IMR-90 (cell line): ENCODE measurements around the gene FBLN1. TPM values are rescaled to one million over a fixed set of nuclear protein-coding genes. Genes with fewer than 3 reads are reported as not detected.
A peak's percentile ranks its signal among the peaks of the same experiment; 100 is the strongest.

ENCODE experiments used
- ATAC-seq: fragments of 200-7000 bp; cut with Tn5 transposase; 2 replicates; pipeline ENCODE4 v1.9.1; 2020; ENCODE audit warnings: low read depth, mild to moderate bottlenecking, moderate library complexity
- BruUV-seq: library from RNA; stranded (reverse); fragments of 400-500 nt; replicated peaks from 2 replicates; lab custom pipeline; 2021; lab: Mats Ljungman, UMichigan
- CTCF ChIA-PET: fragments of 300-600 bp; formaldehyde crosslinking; extraction: SDS; loops from one replicate; lab custom pipeline; 2021; ENCODE audit warnings: antibody characterized with exemption; lab: Yijun Ruan, JAX
- POLR2A ChIA-PET: fragments of 300-600 bp; sonication (Branson Sonifier 250); formaldehyde crosslinking; loops from one replicate; lab custom pipeline; 2022; ENCODE audit warnings: antibody characterized with exemption; ENCODE audit not compliant: unreplicated experiment; lab: Charles Lee
- DNase-seq: peaks from one replicate; pipeline ENCODE4 v3.0.0; 2013
- H2AFZ ChIP-seq: replicated peaks from 2 replicates; pipeline ENCODE3; 2013; ENCODE audit warnings: low read length, mild to moderate bottlenecking; ENCODE audit not compliant: poor library complexity
- H2AK5ac ChIP-seq: 2 replicates; pipeline ENCODE4 v1.6.1; 2013; ENCODE audit warnings: low read depth, low read length, inconsistent platforms
- H2AK9ac ChIP-seq: replicated peaks from 2 replicates; pipeline ENCODE3; 2013; ENCODE audit warnings: mild to moderate bottlenecking, low read depth, low read length, moderate library complexity; ENCODE audit not compliant: poor library complexity
- H2BK120ac ChIP-seq: 2 replicates; pipeline ENCODE4 v1.6.1; 2013; ENCODE audit warnings: low read depth, low read length, inconsistent platforms
- H2BK15ac ChIP-seq: 3 replicates; pipeline ENCODE4 v1.6.1; 2013; ENCODE audit warnings: low read depth, low read length, inconsistent platforms
- H2BK20ac ChIP-seq: 2 replicates; pipeline ENCODE4 v1.6.1; 2013; ENCODE audit warnings: low read depth, mild to moderate bottlenecking, inconsistent platforms, low read length, moderate library complexity
- H2BK5ac ChIP-seq: 2 replicates; pipeline ENCODE4 v1.6.1; 2013; ENCODE audit warnings: mild to moderate bottlenecking, low read depth, low read length, inconsistent platforms; ENCODE audit not compliant: poor library complexity, severe bottlenecking
- H3K14ac ChIP-seq: replicated peaks from 2 replicates; pipeline ENCODE4 v1.6.1; 2013; ENCODE audit warnings: low read depth, low read length, inconsistent platforms
- H3K18ac ChIP-seq: 2 replicates; pipeline ENCODE4 v1.6.1; 2013; ENCODE audit warnings: low read depth, low read length, control low read depth
- H3K23ac ChIP-seq: 2 replicates; pipeline ENCODE4 v1.6.1; 2013; ENCODE audit warnings: low read depth, low read length, inconsistent platforms
- H3K27ac ChIP-seq: 2 replicates; pipeline ENCODE4 v1.5.1; 2013; ENCODE audit warnings: mild to moderate bottlenecking, control low read depth, low read length; ENCODE audit not compliant: insufficient read depth
- H3K27me3 ChIP-seq: 2 replicates; pipeline ENCODE4 v1.6.1; 2013; ENCODE audit warnings: low read length; ENCODE audit not compliant: control insufficient read depth, insufficient read depth
- H3K36me3 ChIP-seq: 2 replicates; pipeline ENCODE4 v1.6.1; 2013; ENCODE audit warnings: low read length, mixed read lengths; ENCODE audit not compliant: control insufficient read depth, insufficient read depth
- H3K4ac ChIP-seq: 2 replicates; pipeline ENCODE4 v1.6.1; 2013; ENCODE audit warnings: low read depth, low read length, inconsistent platforms
- H3K4me1 ChIP-seq: 2 replicates; pipeline ENCODE4 v1.6.1; 2013; ENCODE audit warnings: low read length, mixed read lengths; ENCODE audit not compliant: control insufficient read depth, insufficient read depth
- H3K4me2 ChIP-seq: 2 replicates; pipeline ENCODE4 v1.6.1; 2013; ENCODE audit warnings: low read depth, mild to moderate bottlenecking, control low read depth, low read length, moderate library complexity
- H3K4me3 ChIP-seq: 2 replicates; pipeline ENCODE4 v1.5.1; 2013; ENCODE audit warnings: low read depth, mild to moderate bottlenecking, control low read depth, low read length, moderate library complexity; ENCODE audit not compliant: insufficient read depth
- H3K56ac ChIP-seq: 2 replicates; pipeline ENCODE4 v1.6.1; 2013; ENCODE audit warnings: low read length, inconsistent platforms; ENCODE audit not compliant: insufficient read depth; ENCODE audit errors: extremely low read depth
- H3K79me1 ChIP-seq, 2 experiments: 2 replicates each; pipeline ENCODE4 v1.6.1; 2013; ENCODE audit warnings: low read length in 2 of 2, inconsistent platforms in 1 of 2, low read depth in 1 of 2
- H3K9ac ChIP-seq: 2 replicates; pipeline ENCODE4 v1.6.1; 2013; ENCODE audit warnings: low read depth, low read length, control low read depth
- H3K9me1 ChIP-seq: 2 replicates; pipeline ENCODE4 v1.6.1; 2013; ENCODE audit warnings: low read length, inconsistent platforms; ENCODE audit not compliant: insufficient read depth
- H3K9me3 ChIP-seq: 2 replicates; pipeline ENCODE4 v1.6.1; 2013; ENCODE audit warnings: low read length; ENCODE audit not compliant: control insufficient read depth, insufficient read depth
- H4K20me1 ChIP-seq: 2 replicates; pipeline ENCODE4 v1.6.1; 2013; ENCODE audit warnings: low read length, inconsistent platforms; ENCODE audit not compliant: insufficient read depth
- H4K5ac ChIP-seq: 2 replicates; pipeline ENCODE4 v1.6.1; 2013; ENCODE audit warnings: mild to moderate bottlenecking, low read depth, low read length, control low read depth
- H4K8ac ChIP-seq, 2 experiments: 2 replicates each; pipeline ENCODE4 v1.6.1; 2013; ENCODE audit warnings: low read depth in 2 of 2, low read length in 2 of 2, control low read depth in 1 of 2, inconsistent platforms in 1 of 2
- H4K91ac ChIP-seq: 2 replicates; pipeline ENCODE4 v1.6.1; 2013; ENCODE audit warnings: low read depth, low read length, inconsistent platforms; ENCODE audit not compliant: insufficient read depth
- BHLHE40 ChIP-seq: fragments of 150-350 bp; IDR thresholded peaks from 2 replicates; pipeline ENCODE4 v1.6.1; 2016; ENCODE audit warnings: mild to moderate bottlenecking, low read depth, low read length
- CEBPB ChIP-seq: IDR thresholded peaks from 2 replicates; pipeline ENCODE4 v1.6.1; 2012; ENCODE audit warnings: low read depth, low read length, improper control_type of control experiment
- CHD1 ChIP-seq: IDR thresholded peaks from 2 replicates; pipeline ENCODE4 v1.6.1; 2012; ENCODE audit warnings: low read depth, low read length, improper control_type of control experiment
- MAFK ChIP-seq: IDR thresholded peaks from 2 replicates; pipeline ENCODE4 v1.6.1; 2012; ENCODE audit warnings: low read depth, low read length, improper control_type of control experiment
- MXI1 ChIP-seq: IDR thresholded peaks from 2 replicates; pipeline ENCODE4 v1.6.1; 2012; ENCODE audit warnings: low read depth, mild to moderate bottlenecking, low read length, moderate library complexity, borderline replicate concordance
- POLR2A ChIP-seq: IDR thresholded peaks from 2 replicates; pipeline ENCODE4 v1.6.1; 2012; ENCODE audit warnings: mild to moderate bottlenecking, low read depth, low read length
- RAD21 ChIP-seq: IDR thresholded peaks from 2 replicates; pipeline ENCODE4 v1.6.1; 2012; ENCODE audit warnings: low read length, improper control_type of control experiment
- RCOR1 ChIP-seq: IDR thresholded peaks from 2 replicates; pipeline ENCODE4 v1.6.1; 2012; ENCODE audit warnings: mild to moderate bottlenecking, low read length, improper control_type of control experiment; ENCODE audit not compliant: insufficient replicate concordance
- RFX5 ChIP-seq: IDR thresholded peaks from 2 replicates; pipeline ENCODE4 v1.8.0; 2012; ENCODE audit warnings: low read depth, mild to moderate bottlenecking, low read length, moderate library complexity
- SMC3 ChIP-seq: fragments of 150-350 bp; IDR thresholded peaks from 2 replicates; pipeline ENCODE4 v1.6.1; 2016; ENCODE audit warnings: low read depth, mild to moderate bottlenecking, antibody characterized with exemption, low read length, moderate library complexity
- WGBS, 2 experiments: methylation state at CpG; one replicate each; pipeline versions ENCODE4 v1.1.5 to v1.1.7; 2013; ENCODE audit warnings: missing lambda C conversion rate in 2 of 2; ENCODE audit not compliant: insufficient read length in 1 of 2; ENCODE audit errors: extremely low coverage in 2 of 2; 5-methylcytosine and 5-hydroxymethylcytosine counted together
- dilution Hi-C: fragments of 300-500 bp; cut with HindIII; formaldehyde crosslinking; loops from one replicate; pipeline ENCODE4 v1.14.3; 2018; ENCODE audit warnings: low sequenced_read_pairs; ENCODE audit not compliant: unreplicated experiment
- in situ Hi-C: fragments of 300-500 bp; cut with MboI; formaldehyde crosslinking; loops from 3 replicates; pipeline ENCODE4 v1.14.3; 2019; ENCODE audit warnings: low sequenced_read_pairs, inconsistent platforms, mixed read lengths
- intact Hi-C: fragments of 100-400 bp; cut with micrococcal nuclease; formaldehyde crosslinking; loops from 2 replicates; pipeline ENCODE4 v1.10.0; 2022
- polyA plus RNA-seq, 3 experiments: library from polyadenylated mRNA; depleted of rRNA; stranded (reverse); fragments of >200 nt; gene quantifications; 2 replicates each; pipeline ENCODE4 v1.2.3, GENCODE V29; 2012; ENCODE audit warnings: low replicate concordance in 1 of 3
- total RNA-seq: library from RNA; depleted of rRNA; stranded (reverse); fragments of >200 nt; gene quantifications from 2 replicates; pipeline ENCODE4 v1.2.3, GENCODE V29; 2012
- TF ChIP-seq, protein P1 (sequence below): fragments of 150-350 bp; IDR thresholded peaks from 2 replicates; pipeline ENCODE4 v1.6.1; 2017; ENCODE audit warnings: mild to moderate bottlenecking, antibody characterized with exemption, low read length, low read depth
- TF ChIP-seq, protein P2 (sequence below): conservative IDR thresholded peaks from 2 replicates; pipeline ENCODE4 v1.5.1; 2012; ENCODE audit warnings: mild to moderate bottlenecking, low read depth, low read length, improper control_type of control experiment

The FBLN1 gene
- total and polyA plus RNA-seq, 2 of the 4 experiments (the other 2 are of a cell fraction) = 11.3 to 87.9 TPM

DNA sequence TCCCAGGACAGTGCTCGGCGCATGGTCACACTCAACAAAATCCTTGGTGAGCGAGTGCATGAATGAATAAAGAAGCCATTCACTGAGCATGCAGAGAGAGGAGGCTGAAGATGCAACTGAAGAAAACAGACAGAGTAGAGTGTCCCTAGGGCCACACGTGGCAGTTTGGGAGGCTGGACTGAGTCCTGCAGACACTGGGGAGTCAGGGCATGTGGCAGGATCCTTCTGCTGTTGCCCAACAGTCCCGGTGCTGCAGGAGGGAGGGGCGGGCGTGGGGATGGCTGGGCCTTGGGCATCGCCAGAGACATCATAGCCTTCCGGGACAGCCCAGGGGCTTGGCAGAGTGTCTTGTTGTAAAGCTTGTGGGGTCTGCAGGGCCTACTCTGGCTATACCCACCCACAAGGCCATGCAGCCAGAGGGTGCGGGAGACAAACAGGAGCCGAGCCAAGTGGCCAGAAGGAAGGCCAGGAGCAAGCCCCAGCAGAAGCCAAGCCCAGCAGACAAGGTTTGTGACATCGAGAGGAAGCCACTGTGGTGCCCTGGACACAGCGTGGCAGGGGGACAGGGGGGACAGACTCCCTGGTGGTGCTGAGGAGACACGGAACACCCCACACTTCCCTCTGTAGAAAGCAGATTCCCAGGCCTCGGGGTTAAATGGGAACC, 26.7 kb upstream of the FBLN1 start (continued):
- TF ChIP-seq, protein P1, sequence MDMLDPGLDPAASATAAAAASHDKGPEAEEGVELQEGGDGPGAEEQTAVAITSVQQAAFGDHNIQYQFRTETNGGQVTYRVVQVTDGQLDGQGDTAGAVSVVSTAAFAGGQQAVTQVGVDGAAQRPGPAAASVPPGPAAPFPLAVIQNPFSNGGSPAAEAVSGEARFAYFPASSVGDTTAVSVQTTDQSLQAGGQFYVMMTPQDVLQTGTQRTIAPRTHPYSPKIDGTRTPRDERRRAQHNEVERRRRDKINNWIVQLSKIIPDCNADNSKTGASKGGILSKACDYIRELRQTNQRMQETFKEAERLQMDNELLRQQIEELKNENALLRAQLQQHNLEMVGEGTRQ = no peak
- TF ChIP-seq POLR2A = no peak

DNA sequence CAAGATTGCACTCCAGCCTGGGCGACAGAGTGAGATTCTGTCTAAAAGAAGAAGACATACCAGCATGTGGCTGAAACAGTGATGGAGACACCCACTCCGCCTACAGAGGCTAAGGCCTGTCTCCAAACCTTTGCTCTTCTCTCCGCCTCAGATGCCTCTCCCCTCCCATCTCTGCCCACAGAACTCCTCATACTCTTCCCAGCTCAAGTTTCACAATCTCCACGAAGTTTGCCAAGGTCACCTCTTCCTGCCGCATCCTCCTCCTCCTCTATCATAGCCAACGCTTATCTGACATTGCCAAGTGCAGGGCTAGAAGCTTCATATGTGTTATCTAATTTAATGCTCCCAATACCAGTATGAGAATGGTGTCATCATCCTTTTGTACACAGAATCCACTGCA, 25.9 kb upstream of the FBLN1 start:
- DNase-seq = no peak
- CTCF ChIA-PET = interaction anchor here (0.6 kb wide), 1 partner anchor 153 kb away, joined by 3 read pairs; no protein-coding TSS in a partner anchor
- TF ChIP-seq, protein P1 = no peak
- TF ChIP-seq SMC3 (no peak), MXI1 (no peak), BHLHE40 (no peak), RFX5 (no peak), RAD21 (no peak), CHD1 (no peak), POLR2A (no peak), MAFK (no peak), RCOR1 (no peak), CEBPB (no peak)
- TF ChIP-seq, protein P2, sequence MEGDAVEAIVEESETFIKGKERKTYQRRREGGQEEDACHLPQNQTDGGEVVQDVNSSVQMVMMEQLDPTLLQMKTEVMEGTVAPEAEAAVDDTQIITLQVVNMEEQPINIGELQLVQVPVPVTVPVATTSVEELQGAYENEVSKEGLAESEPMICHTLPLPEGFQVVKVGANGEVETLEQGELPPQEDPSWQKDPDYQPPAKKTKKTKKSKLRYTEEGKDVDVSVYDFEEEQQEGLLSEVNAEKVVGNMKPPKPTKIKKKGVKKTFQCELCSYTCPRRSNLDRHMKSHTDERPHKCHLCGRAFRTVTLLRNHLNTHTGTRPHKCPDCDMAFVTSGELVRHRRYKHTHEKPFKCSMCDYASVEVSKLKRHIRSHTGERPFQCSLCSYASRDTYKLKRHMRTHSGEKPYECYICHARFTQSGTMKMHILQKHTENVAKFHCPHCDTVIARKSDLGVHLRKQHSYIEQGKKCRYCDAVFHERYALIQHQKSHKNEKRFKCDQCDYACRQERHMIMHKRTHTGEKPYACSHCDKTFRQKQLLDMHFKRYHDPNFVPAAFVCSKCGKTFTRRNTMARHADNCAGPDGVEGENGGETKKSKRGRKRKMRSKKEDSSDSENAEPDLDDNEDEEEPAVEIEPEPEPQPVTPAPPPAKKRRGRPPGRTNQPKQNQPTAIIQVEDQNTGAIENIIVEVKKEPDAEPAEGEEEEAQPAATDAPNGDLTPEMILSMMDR = no peak

More for the DNA sequence above, 25.9 kb upstream of the FBLN1 start:
- H3K4me2 ChIP-seq = no peak overlapping the region
- no peak for ATAC-seq
- no peak overlapping the region for H3K4me3 ChIP-seq
- dilution Hi-C loops (no loop called here), intact Hi-C loops (no loop called here), in situ Hi-C loops (no loop called here)
- no peaks in the 10 kb centered on the region for H4K20me1 ChIP-seq
- no peak overlapping the region for H2AFZ ChIP-seq
- peak overlapping the region; percentile 57 for H2AK9ac ChIP-seq
- H3K56ac ChIP-seq = 0 out of 2 replicates have a peak overlapping the region, but pooled peaks have one; percentile 0
- peak overlapping the region; percentile 69 to 77; a peak in 3 of 4 replicates for H4K8ac ChIP-seq
- H3K27me3 ChIP-seq = no peaks in the 10 kb centered on the region
- peaks cover 14% of the 10 kb centered on the region for H3K9me1 ChIP-seq
- BruUV-seq = no TSS peak
- peaks cover 3% of the 10 kb centered on the region; the same call in 1 of the 2 replicates for H3K9me3 ChIP-seq
- no peaks in the 10 kb centered on the region for H3K79me1 ChIP-seq
- 0 out of 2 replicates have a peak overlapping the region, but pooled peaks have one; percentile 80 for H3K14ac ChIP-seq
- peak overlapping the region; percentile 17; the same call in 1 of the 2 replicates for H4K5ac ChIP-seq
- peak overlapping the region; percentile 4; the same call in 1 of the 2 replicates for H3K18ac ChIP-seq
- H2BK20ac ChIP-seq = peak overlapping the region; percentile 98
- POLR2A ChIA-PET = no interaction called here
- 90% methylated on average over 2 of the region's 6 CpGs; no CpG with 5 or more reads in 1 of the 2 experiments for WGBS, 2 experiments
- H2BK5ac ChIP-seq = no peak overlapping the region
- no peaks in the 10 kb centered on the region for H3K36me3 ChIP-seq
- H3K27ac ChIP-seq = peak overlapping the region; percentile 0; the same call in 1 of the 2 replicates
- H3K23ac ChIP-seq = peak overlapping the region; percentile 64; the same call in 1 of the 2 replicates
- H2BK120ac ChIP-seq = peak overlapping the region; percentile 97
- peak overlapping the region; percentile 93 for H4K91ac ChIP-seq
- H3K9ac ChIP-seq = no peak overlapping the region
- peaks cover 22% of the 10 kb centered on the region for H3K4me1 ChIP-seq
- peak overlapping the region; percentile 98; the same call in 1 of the 2 replicates for H2AK5ac ChIP-seq
- peak overlapping the region; percentile 87; the same call in 2 of the 3 replicates for H2BK15ac ChIP-seq
- peak overlapping the region; percentile 96 for H3K4ac ChIP-seq
